H9 (cell line): ENCODE data around the gene FANCL. TPM values are rescaled to one million over a fixed set of nuclear protein-coding genes. Genes with fewer than 3 reads are reported as not detected.

Experiments
- DNase-seq: peaks from one replicate; pipeline ENCODE4 v3.0.0-alpha.2; 2017
- H2AFZ ChIP-seq: one replicate; pipeline ENCODE4 v1.6.1; 2013; ENCODE audit warnings: mild to moderate bottlenecking, low read length, control low read depth, moderate library complexity
- H2AK5ac ChIP-seq: 2 replicates; pipeline ENCODE4 v1.6.1; 2013; ENCODE audit warnings: low read length, control low read depth, mixed read lengths; ENCODE audit not compliant: insufficient read length
- H2BK120ac ChIP-seq: one replicate; pipeline ENCODE4 v1.6.1; 2013; ENCODE audit warnings: low read depth, mild to moderate bottlenecking, low read length, control low read depth, inconsistent platforms; ENCODE audit not compliant: poor library complexity, severe bottlenecking
- H2BK12ac ChIP-seq: 2 replicates; pipeline ENCODE4 v1.6.1; 2013; ENCODE audit warnings: low read length, control low read depth, mixed read lengths, low read depth; ENCODE audit not compliant: insufficient read length
- H2BK15ac ChIP-seq: 2 replicates; pipeline ENCODE4 v1.6.1; 2013; ENCODE audit warnings: low read depth, low read length, control low read depth
- H2BK20ac ChIP-seq: one replicate; pipeline ENCODE4 v1.6.1; 2013; ENCODE audit warnings: low read depth, mild to moderate bottlenecking, low read length, control low read depth, inconsistent platforms; ENCODE audit not compliant: poor library complexity, severe bottlenecking
- H2BK5ac ChIP-seq: 2 replicates; pipeline ENCODE4 v1.6.1; 2013; ENCODE audit warnings: low read length, control low read depth, mixed read lengths; ENCODE audit not compliant: insufficient read length
- H3K14ac ChIP-seq: 2 replicates; pipeline ENCODE4 v1.6.1; 2013; ENCODE audit warnings: low read length, control low read depth; ENCODE audit not compliant: insufficient read depth
- H3K18ac ChIP-seq: 2 replicates; pipeline ENCODE4 v1.6.1; 2013; ENCODE audit warnings: low read depth, mild to moderate bottlenecking, mixed read lengths, low read length, control low read depth; ENCODE audit not compliant: insufficient read length
- H3K23ac ChIP-seq: 2 replicates; pipeline ENCODE4 v1.6.1; 2013; ENCODE audit warnings: low read length, control low read depth, mixed read lengths, low read depth; ENCODE audit not compliant: insufficient read length
- H3K23me2 ChIP-seq: 2 replicates; pipeline ENCODE4 v1.6.1; 2013; ENCODE audit warnings: low read depth, mild to moderate bottlenecking, mixed read lengths, low read length, control low read depth; ENCODE audit not compliant: insufficient read length, poor library complexity, severe bottlenecking
- H3K27ac ChIP-seq: 2 replicates; pipeline ENCODE4 v1.5.1; 2013; ENCODE audit warnings: low read length, control low read depth, mixed read lengths, low read depth; ENCODE audit not compliant: insufficient read length
- H3K27me3 ChIP-seq: 2 replicates; pipeline ENCODE4 v1.6.1; 2013; ENCODE audit warnings: low read length, control low read depth, inconsistent platforms; ENCODE audit not compliant: insufficient read depth
- H3K4ac ChIP-seq: 2 replicates; pipeline ENCODE4 v1.6.1; 2013; ENCODE audit warnings: low read depth, mild to moderate bottlenecking, control low read depth, inconsistent platforms, low read length, moderate library complexity
- H3K4me1 ChIP-seq: 2 replicates; pipeline ENCODE4 v1.6.1; 2013; ENCODE audit warnings: low read length, control low read depth, inconsistent platforms; ENCODE audit not compliant: insufficient read depth
- H3K4me2 ChIP-seq: 2 replicates; pipeline ENCODE4 v1.6.1; 2013; ENCODE audit warnings: low read length, control low read depth, mixed read lengths; ENCODE audit not compliant: insufficient read length, insufficient read depth
- H3K56ac ChIP-seq: 2 replicates; pipeline ENCODE4 v1.6.1; 2013; ENCODE audit warnings: low read depth, mild to moderate bottlenecking, mixed read lengths, low read length, control low read depth; ENCODE audit not compliant: insufficient read length
- H3K79me1 ChIP-seq: 2 replicates; pipeline ENCODE4 v1.6.1; 2013; ENCODE audit warnings: low read depth, mild to moderate bottlenecking, moderate library complexity, low read length, control low read depth, inconsistent platforms; ENCODE audit not compliant: insufficient read depth, poor library complexity, severe bottlenecking
- H3K79me2 ChIP-seq: 2 replicates; pipeline ENCODE4 v1.6.1; 2013; ENCODE audit warnings: low read length, control low read depth, inconsistent platforms; ENCODE audit not compliant: insufficient read depth
- H3K9ac ChIP-seq: 2 replicates; pipeline ENCODE4 v1.6.1; 2013; ENCODE audit warnings: low read length, control low read depth, mixed read lengths; ENCODE audit not compliant: insufficient read length; ENCODE audit errors: extremely low read depth
- H3K9me3 ChIP-seq: one replicate; pipeline ENCODE4 v1.6.1; 2013; ENCODE audit warnings: low read depth, low read length, inconsistent platforms; ENCODE audit not compliant: control insufficient read depth
- H3T11ph ChIP-seq: one replicate; pipeline ENCODE4 v1.6.1; 2013; ENCODE audit warnings: mild to moderate bottlenecking, low read length, control low read depth, inconsistent platforms
- H4K20me1 ChIP-seq: one replicate; pipeline ENCODE4 v1.6.1; 2013; ENCODE audit not compliant: control insufficient read depth, insufficient read length, insufficient read depth
- H4K5ac ChIP-seq: 2 replicates; pipeline ENCODE4 v1.6.1; 2013; ENCODE audit warnings: low read depth, mild to moderate bottlenecking, mixed read lengths, low read length, control low read depth; ENCODE audit not compliant: insufficient read length
- H4K8ac ChIP-seq: replicated peaks from 2 replicates; pipeline ENCODE4 v1.6.1; 2013; ENCODE audit warnings: low read length, control low read depth, mixed read lengths, low read depth; ENCODE audit not compliant: insufficient read length
- H4K91ac ChIP-seq: 2 replicates; pipeline ENCODE4 v1.6.1; 2013; ENCODE audit warnings: low read depth, mild to moderate bottlenecking, moderate library complexity, mixed read lengths, low read length, control low read depth; ENCODE audit not compliant: insufficient read length
- H3K27ac Mint-ChIP-seq, 3 experiments: 2 replicates in 2 of 3; 3 replicates in 1 of 3; pipeline ENCODE4 v1.8.0; 2020 to 2021; ENCODE audit warnings: mixed read lengths in 3 of 3, mild to moderate bottlenecking in 1 of 3, moderate library complexity in 1 of 3
- H3K27me3 Mint-ChIP-seq: 2 replicates; pipeline ENCODE4 v1.8.0; 2021; ENCODE audit warnings: low read depth, mild to moderate bottlenecking, moderate library complexity, mixed read lengths
- H3K36me3 Mint-ChIP-seq, 3 experiments: 2 replicates in 2 of 3; 3 replicates in 1 of 3; pipeline ENCODE4 v1.8.0; 2020 to 2021; ENCODE audit warnings: low read depth in 3 of 3, mixed read lengths in 3 of 3; ENCODE audit not compliant: insufficient read depth in 1 of 3
- H3K4me1 Mint-ChIP-seq, 2 experiments: 2 replicates each; pipeline ENCODE4 v1.8.0; 2020; ENCODE audit warnings: mixed read lengths in 2 of 2
- H3K4me3 Mint-ChIP-seq, 2 experiments: 2 replicates in 1 of 2; 3 replicates in 1 of 2; pipeline ENCODE4 v1.8.0; 2020 to 2021; ENCODE audit warnings: mild to moderate bottlenecking in 2 of 2, mixed read lengths in 2 of 2, moderate library complexity in 1 of 2
- H3K9me3 Mint-ChIP-seq, 2 experiments: 2 replicates in 1 of 2; 3 replicates in 1 of 2; pipeline ENCODE4 v1.8.0; 2020; ENCODE audit warnings: mild to moderate bottlenecking in 2 of 2, mixed read lengths in 2 of 2, moderate library complexity in 1 of 2
- CTCF ChIP-seq: fragments of 200-600 bp; sonication (generic); conservative IDR thresholded peaks from 3 replicates; pipeline ENCODE4 v1.8.0; 2021; ENCODE audit warnings: antibody characterized with exemption, mild to moderate bottlenecking
- WGBS: extraction: QIAGEN DNeasy Blood & Tissue Kit; methylation state at CpG from one replicate; pipeline ENCODE4 v1.1.7; 2013; ENCODE audit warnings: missing lambda C conversion rate, low lambda C conversion rate, mixed read lengths; ENCODE audit not compliant: insufficient read length; ENCODE audit errors: extremely low coverage; 5-methylcytosine and 5-hydroxymethylcytosine counted together
- total RNA-seq: library from RNA; stranded (reverse); gene quantifications from 2 replicates; pipeline ENCODE4 v1.2.1, GENCODE V29; 2021

The FANCL gene
- total RNA-seq, 1 experiment from 2014 or later: 41.5 TPM

DNA sequence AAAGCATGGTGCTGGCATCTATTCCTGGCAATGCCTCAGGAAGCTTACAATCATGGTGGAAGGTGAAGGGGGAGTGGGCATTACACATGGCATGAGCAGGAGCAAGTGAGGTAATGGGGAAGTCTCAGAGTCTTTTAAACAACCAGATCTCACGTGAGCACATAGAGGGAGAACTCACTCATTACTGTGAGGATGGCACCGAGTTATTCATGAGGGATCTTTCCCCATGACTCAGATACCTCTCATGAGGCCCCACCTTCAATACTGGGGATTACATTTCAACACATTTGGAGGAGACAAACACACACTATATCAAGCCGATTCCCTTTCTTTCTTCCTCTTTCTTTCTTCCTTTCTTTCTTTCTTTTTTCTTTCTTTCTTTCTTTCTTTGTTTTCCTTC, 47.9 kb upstream of the FANCL start:
- no peak overlapping the region for H3K4me3 Mint-ChIP-seq
- H2AFZ ChIP-seq: no peak overlapping the region

More for the DNA sequence above, 47.9 kb upstream of the FANCL start:
- Histone ChIP-seq H3K27ac (no peak overlapping the region), H3K14ac (no peak overlapping the region), H3K9ac (no peak overlapping the region), H3K79me1 (no peaks in the 10 kb centered on the region), H3K18ac (no peak overlapping the region), H2BK20ac (no peak overlapping the region), H3K56ac (no peak overlapping the region), H3K4ac (no peak overlapping the region), H2BK15ac (no peak overlapping the region), H2AK5ac (no peak overlapping the region), H4K20me1 (no peaks in the 10 kb centered on the region), H3K9me3 (no peaks in the 10 kb centered on the region), H3K79me2 (no peaks in the 10 kb centered on the region), H3K4me2 (no peak overlapping the region), H2BK5ac (no peak overlapping the region), H2BK120ac (no peak overlapping the region), H3K23me2 (no peaks in the 10 kb centered on the region), H4K8ac (no peak overlapping the region), H2BK12ac (no peak overlapping the region), H3K4me1 (no peaks in the 10 kb centered on the region), H3K27me3 (no peaks in the 10 kb centered on the region), H3K23ac (no peak overlapping the region), H3T11ph (no peak overlapping the region), H4K5ac (no peak overlapping the region), H4K91ac (no peak overlapping the region)
- no CpG with 5 or more reads among the region's 3 CpGs for WGBS
- H3K27ac Mint-ChIP-seq: no peak overlapping the region
- TF ChIP-seq CTCF: no peak
- H3K27me3 Mint-ChIP-seq: no peaks in the 10 kb centered on the region
- H3K4me1 Mint-ChIP-seq: peaks cover 8 to 11% of the 10 kb centered on the region in 2 experiments
- no peaks in the 10 kb centered on the region for H3K9me3 Mint-ChIP-seq
- H3K36me3 Mint-ChIP-seq: no peaks in the 10 kb centered on the region
- DNase-seq: no peak
